ENCODE results near the gene LRIT1.

LRIT1 gene

GRCh38 chr10:84225427-84226173 is 15.7 kb downstream of the LRIT1 start, which contains the start of gene LRIT2:
LRIT2 (minus strand) TSS chr10:84225544; CDS start chr10:84225520, 24 bp downstream.
- Histone ChIP-seq H2AFZ (ENCODE audit: low read depth) (no peak within 1 kb of the TSS), H3K4me1 (ENCODE audit: low read depth, poor library complexity, severe bottlenecking) (no peaks in the 10 kb centered on the region), H3K27me3 (ENCODE audit: insufficient read depth, low read depth) (no peaks in the 10 kb centered on the region), H3K36me3 (ENCODE audit: insufficient read depth) (no peaks in the 10 kb centered on the region), H3K27ac (no peak within 1 kb of the TSS), H3K4me2 (no peak within 1 kb of the TSS), H3K9ac (no peak within 1 kb of the TSS), H3K79me2 (ENCODE audit: insufficient read depth, low read depth) (no peaks in the 10 kb centered on the region), H3K4me3 (IDR thresholded peaks at IDR 0.05; ENCODE audit: insufficient read depth, low read depth, low read length) (no peak within 1 kb of the TSS), H4K20me1 (ENCODE audit: insufficient read depth) (no peaks in the 10 kb centered on the region)
- TF ChIP-seq CTCF (conservative IDR thresholded peaks at IDR 0.05; ENCODE audit: low read depth, low read length) = no peak

DNA sequence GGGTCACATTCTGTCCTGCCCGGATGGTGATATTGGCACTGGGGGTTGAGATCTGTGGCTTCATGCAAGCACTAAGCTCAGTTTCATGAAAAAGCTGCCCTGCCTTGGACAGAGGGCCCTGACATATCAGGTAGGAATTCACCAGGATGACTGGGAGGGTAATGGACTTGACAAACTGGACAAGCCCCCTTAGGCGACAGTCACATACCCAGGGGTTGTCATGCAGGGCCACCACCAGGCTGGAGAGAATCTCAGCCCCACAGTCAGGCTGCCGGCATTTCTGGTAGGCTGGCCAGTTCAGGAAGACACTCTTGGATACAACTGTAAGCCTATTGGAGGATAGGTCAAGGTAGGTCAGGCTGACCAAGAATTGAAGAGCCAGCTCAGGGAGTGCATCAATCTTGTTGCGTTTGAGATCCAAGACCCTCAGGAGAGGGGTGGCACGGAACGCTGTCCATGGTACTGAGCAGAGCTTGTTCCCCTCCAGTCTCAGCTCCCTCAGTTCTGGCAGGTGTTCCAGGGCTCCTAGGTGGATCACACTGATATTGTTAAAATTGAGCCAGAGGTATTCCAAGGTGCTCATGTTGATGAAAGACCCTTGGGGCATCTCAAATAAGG is 16.8 kb downstream of the LRIT1 start:
- Histone ChIP-seq H3K27me3 (ENCODE audit: insufficient read depth, low read depth) (no peaks in the 10 kb centered on the region), H2AFZ (ENCODE audit: low read depth) (no peak overlapping the region), H3K4me2 (no peak overlapping the region), H3K27ac (no peak overlapping the region), H3K4me1 (ENCODE audit: low read depth, poor library complexity, severe bottlenecking) (no peaks in the 10 kb centered on the region), H3K79me2 (ENCODE audit: insufficient read depth, low read depth) (no peaks in the 10 kb centered on the region), H3K36me3 (ENCODE audit: insufficient read depth) (no peaks in the 10 kb centered on the region), H4K20me1 (ENCODE audit: insufficient read depth) (no peaks in the 10 kb centered on the region), H3K9ac (no peak overlapping the region), H3K4me3 (IDR thresholded peaks at IDR 0.05; ENCODE audit: insufficient read depth, low read depth, low read length) (no peak overlapping the region)
- TF ChIP-seq CTCF (conservative IDR thresholded peaks at IDR 0.05; ENCODE audit: low read depth, low read length) = no peak

GRCh38 chr10:84221916-84222315 is 19.4 kb downstream of the LRIT1 start:
- Histone ChIP-seq H3K9ac (no peak overlapping the region), H3K79me2 (ENCODE audit: insufficient read depth, low read depth) (no peaks in the 10 kb centered on the region), H3K4me2 (no peak overlapping the region), H3K36me3 (ENCODE audit: insufficient read depth) (no peaks in the 10 kb centered on the region), H2AFZ (ENCODE audit: low read depth) (no peak overlapping the region), H3K4me3 (IDR thresholded peaks at IDR 0.05; ENCODE audit: insufficient read depth, low read depth, low read length) (no peak overlapping the region), H3K4me1 (ENCODE audit: low read depth, poor library complexity, severe bottlenecking) (no peaks in the 10 kb centered on the region), H3K27me3 (ENCODE audit: insufficient read depth, low read depth) (no peaks in the 10 kb centered on the region), H3K27ac (no peak overlapping the region), H4K20me1 (ENCODE audit: insufficient read depth) (no peaks in the 10 kb centered on the region)
- no peak for TF ChIP-seq CTCF (conservative IDR thresholded peaks at IDR 0.05; ENCODE audit: low read depth, low read length)

DNA sequence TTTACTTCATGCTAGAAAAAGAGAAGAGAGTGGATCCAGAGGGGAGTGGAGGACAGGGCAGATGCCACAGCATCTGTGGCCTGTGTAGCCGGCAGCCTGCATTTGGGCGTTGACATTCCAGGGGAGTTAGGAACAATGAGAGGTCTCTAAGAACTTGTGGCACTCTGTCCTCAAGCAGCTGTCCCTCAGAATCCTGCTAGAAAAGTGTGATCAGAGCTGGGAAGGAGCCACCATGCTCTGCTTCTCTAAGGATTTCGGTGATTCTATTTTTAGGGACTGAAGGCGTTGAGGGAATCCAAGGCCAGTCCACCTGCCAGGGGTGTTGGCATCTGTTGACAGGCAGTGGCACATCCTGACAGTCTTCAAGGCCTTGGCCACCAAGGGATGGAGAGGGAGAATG is 23.6 kb downstream of the LRIT1 start:
- H3K4me3 ChIP-seq (IDR thresholded peaks at IDR 0.05; ENCODE audit: insufficient read depth, low read depth, low read length) = no peak overlapping the region
- no peak overlapping the region for H3K9ac ChIP-seq
- H3K4me2 ChIP-seq = no peak overlapping the region
- H3K36me3 ChIP-seq (ENCODE audit: insufficient read depth) = no peaks in the 10 kb centered on the region
- no peaks in the 10 kb centered on the region for H4K20me1 ChIP-seq (ENCODE audit: insufficient read depth)
- no peak overlapping the region for H2AFZ ChIP-seq (ENCODE audit: low read depth)
- no peak for TF ChIP-seq CTCF (conservative IDR thresholded peaks at IDR 0.05; ENCODE audit: low read depth, low read length)
- H3K4me1 ChIP-seq (ENCODE audit: low read depth, poor library complexity, severe bottlenecking) = no peaks in the 10 kb centered on the region
- no peak overlapping the region for H3K27ac ChIP-seq
- H3K79me2 ChIP-seq (ENCODE audit: insufficient read depth, low read depth) = no peaks in the 10 kb centered on the region
- H3K27me3 ChIP-seq (ENCODE audit: insufficient read depth, low read depth) = no peaks in the 10 kb centered on the region

Data from KMS-11 (cell line).